Smooth muscle cell of bladder (primary cell): ENCODE measurements around the gene RAB4B. TPM values are rescaled to one million over a fixed set of nuclear protein-coding genes. Genes with fewer than 3 reads are reported as not detected.

ENCODE experiments used
- total RNA-seq: library from RNA; depleted of rRNA; stranded (reverse); fragments of >200 nt; gene quantifications from 2 replicates; pipeline ENCODE4 v1.2.3, GENCODE V29; 2014

Gene RAB4B, protein sequence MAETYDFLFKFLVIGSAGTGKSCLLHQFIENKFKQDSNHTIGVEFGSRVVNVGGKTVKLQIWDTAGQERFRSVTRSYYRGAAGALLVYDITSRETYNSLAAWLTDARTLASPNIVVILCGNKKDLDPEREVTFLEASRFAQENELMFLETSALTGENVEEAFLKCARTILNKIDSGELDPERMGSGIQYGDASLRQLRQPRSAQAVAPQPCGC
- total RNA-seq: 6.3 and 7.1 TPM in 2 replicates

DNA sequence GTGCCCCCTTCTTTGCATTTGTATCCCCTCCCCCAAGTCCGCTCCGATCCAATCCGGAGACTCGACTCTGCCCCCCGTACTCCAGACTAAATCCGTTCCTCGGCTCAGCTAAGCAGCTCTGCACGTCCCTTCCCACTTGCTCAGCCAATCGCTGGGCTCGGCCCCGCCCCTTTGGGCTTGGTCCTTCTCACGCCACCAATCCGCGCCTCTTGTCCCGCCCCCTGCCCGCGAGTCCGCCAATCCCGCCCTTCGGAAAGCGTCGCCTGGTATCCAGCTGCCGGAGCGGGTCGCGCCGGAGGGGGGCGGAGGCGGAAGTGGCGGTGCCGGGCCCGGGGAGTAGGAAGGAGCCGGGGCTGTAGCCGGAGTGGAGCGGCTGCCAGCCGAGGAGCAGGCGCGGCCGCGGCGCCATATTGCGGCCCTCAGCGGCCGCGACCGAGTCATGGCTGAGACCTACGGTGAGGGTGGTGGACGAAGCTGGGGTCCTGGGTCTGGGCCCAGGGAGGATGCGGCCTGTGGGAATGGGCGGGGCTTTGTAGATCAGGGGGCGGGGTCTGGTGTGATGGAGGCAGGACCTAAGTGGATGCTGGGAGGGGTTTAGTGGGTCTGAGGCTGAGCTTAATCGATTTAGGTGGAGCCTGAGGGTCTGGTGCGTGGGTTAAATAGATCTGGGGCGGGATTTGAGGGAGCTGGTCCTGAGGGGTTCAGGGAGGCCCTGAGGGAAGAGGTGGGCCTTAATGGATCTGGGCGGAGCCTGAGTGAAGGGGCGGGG, at the start of gene RAB4B:
RAB4B (plus strand) TSS at position 311 of the 769 bp plus-strand sequence; CDS start at position 440, 129 bp downstream.

DNA sequence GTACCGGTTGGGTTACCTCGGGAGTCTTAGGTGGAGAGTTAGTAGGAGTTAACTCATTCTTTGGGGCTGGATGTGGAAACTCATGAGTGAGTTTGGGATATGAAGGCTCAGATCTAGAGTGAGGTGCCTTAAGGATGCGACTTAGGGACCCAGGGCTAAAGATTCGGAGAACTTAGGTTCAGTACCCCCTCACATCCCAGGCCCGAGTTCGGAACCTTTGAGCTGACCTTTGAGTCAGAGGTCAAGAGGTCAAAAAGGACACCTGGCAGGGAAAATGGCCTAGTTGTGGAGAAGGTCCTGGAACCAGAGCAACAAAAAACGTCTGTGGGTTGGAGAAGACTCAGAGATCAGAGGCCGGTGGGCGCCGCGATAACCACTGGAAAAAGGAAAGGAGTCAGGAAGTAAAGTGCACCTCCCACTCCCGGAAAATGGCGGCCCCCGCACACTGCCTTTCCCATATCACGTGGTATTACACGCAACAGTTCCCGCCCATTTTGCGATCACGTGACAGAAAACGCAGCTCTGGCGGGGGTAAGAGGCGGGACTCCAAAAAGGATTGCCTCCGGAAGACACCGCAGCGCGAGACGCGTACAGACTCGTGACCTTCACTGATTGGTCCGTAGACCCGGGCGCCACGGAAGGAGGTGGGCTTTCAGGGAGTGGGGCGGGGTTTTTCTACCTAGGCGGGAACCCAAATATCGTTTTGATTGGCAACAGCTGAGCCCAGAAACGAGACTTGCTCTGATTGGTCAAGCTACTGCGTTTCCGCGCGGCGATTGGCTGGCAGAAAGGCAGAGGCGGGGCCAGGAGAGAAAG, 27.8 kb upstream of the RAB4B start, which contains the start of gene ACTMAP:
ACTMAP (minus strand) TSS at position 420 of the 816 bp plus-strand sequence. CDS start 674 bp downstream, outside the sequence.

DNA sequence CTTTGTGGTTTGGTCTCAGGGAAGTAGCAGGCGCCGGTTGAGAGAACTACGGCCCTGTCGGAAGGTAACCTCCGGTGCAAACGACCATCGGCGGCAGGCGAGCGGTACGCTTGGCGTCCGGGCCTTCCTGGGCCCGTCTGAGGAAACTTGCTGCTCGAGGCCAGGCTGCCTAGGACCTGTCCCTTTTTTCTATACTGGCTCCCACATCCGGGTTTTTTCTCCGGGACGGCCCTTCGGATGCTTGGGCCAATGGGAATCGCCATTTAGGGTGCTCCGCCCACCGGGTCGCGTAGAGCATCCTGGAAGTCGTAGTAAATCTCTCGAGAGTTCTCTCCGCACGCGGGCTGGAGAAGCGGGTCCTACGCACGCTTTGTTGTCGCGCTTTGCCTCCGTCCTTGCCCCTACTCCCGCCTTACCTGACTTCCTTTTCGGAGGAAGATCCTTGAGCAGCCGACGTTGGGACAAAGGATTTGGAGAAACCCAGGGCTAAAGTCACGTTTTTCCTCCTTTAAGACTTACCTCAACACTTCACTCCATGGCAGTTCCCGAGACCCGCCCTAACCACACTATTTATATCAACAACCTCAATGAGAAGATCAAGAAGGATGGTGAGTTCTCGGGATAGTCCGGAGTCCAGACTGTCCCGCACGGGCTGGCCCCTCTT, 27.0 kb upstream of the RAB4B start, which contains the start of gene SNRPA:
SNRPA (plus strand) TSS at position 330 of the 664 bp plus-strand sequence; CDS start at position 536, 206 bp downstream.

DNA sequence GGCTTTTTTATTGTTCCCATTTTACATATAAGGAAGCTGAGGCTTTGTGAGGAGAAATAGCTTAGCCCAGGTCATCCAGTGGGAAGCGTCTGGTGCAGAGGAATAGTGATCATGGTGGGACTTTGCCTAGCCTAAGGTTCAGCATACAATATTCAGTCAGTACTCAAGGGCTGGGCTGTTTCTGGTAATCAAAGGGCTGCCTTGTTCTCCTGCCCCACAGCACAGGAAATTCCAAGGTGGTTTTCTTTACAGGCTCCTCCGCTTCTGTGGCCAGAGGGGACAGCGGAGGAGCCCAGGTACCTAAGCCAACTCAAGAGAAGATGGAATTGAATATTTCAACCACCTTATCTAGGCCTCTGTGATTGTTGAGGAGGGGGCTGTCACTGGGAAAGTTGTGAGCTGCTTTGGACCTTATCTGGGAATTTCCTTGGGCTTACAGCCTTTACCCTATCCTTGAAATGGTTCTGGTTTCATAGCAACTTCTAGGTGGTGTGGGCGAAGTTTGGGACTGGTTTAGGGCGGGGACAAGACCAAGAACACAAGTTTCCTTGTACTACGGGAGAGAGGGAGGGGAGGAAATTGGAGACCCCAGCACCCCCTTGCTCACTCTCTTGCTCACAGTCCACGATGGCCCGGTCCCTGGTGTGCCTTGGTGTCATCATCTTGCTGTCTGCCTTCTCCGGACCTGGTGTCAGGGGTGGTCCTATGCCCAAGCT, 3.0 kb upstream of the RAB4B start, which contains the start of gene MIA:
MIA (plus strand) TSS at position 606 of the 716 bp plus-strand sequence; CDS start at position 628, 22 bp downstream.

DNA sequence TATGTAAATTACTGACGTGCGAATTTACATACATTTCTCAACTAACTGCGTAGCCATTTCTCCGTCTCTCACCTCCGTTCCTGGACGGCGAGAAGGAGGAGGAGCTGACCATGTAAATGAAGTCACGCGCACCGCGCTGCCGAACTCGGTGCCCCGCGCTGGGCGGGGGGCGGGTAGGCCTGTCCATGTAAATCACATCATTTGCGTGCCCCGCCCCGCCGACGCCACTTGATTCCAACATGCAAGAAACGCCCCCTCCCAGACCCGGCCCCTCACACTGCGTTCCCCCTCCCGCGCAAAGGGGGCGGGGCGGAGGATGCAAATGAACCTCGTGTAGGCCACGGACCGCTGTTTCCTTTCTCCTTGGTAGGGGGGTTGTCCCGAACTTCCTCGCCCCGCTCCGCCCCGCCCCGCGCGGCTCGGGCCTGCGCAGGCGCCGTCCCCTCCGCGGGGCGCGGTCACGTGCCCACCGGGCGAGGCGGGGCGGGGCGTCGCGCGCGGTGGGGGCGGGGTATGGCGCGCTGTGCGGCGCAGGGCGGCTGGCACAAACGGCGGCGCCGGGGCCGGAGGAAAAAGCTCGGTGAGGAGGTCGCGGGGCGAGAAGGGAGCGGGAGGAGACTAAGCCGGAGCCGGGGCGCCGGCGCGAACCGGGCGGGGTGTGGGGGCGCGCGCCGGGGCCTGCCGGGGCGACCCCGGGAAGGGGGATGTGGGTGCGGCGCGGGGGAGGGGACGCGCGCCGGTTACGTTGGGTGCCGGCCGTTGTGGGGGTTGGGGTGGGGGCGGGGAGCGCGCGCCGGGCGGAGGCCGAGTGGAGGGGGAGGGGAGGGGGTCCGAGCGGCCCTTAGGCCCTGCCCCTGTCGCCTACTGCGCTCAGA, 20.9 kb downstream of the RAB4B start, which contains the start of gene EGLN2:
EGLN2 (plus strand) TSS at position 509 of the 875 bp plus-strand sequence. CDS start 1,382 bp downstream, outside the sequence.

Other genes starting within 250 kb of the RAB4B start
- gene SHKBP1, start 201.4 kb upstream of the RAB4B start, total RNA-seq: 13.5 and 17.2 TPM in 2 replicates
- 20.1 and 36.6 TPM in 2 replicates for gene LTBP4, start 176.9 kb upstream of the RAB4B start, total RNA-seq
- 12.9 and 19.4 TPM in 2 replicates for gene NUMBL, start 87.6 kb upstream of the RAB4B start, total RNA-seq
- 28.5 and 36.7 TPM in 2 replicates for gene COQ8B, start 61.4 kb upstream of the RAB4B start, total RNA-seq
- 10.5 and 12.6 TPM in 2 replicates for gene ITPKC, start 61.1 kb upstream of the RAB4B start, total RNA-seq
- gene ACTMAP, start 27.8 kb upstream of the RAB4B start, total RNA-seq: 0.37 and 0.57 TPM in 2 replicates
- gene SNRPA, start 27.0 kb upstream of the RAB4B start, total RNA-seq: 33.3 and 61.4 TPM in 2 replicates
- gene MIA, start 2.7 kb upstream of the RAB4B start, total RNA-seq: 0.18 TPM in 1 of 2 replicates, not detected in the other
- gene EGLN2, start 20.9 kb downstream of the RAB4B start, total RNA-seq: 70.5 and 73.9 TPM in 2 replicates
- gene CYP2A6, start 72.2 kb downstream of the RAB4B start, total RNA-seq: not detected in 2 replicates
- not detected in 2 replicates for gene CYP2A7, start 104.0 kb downstream of the RAB4B start, total RNA-seq
- gene CYP2B6, start 213.0 kb downstream of the RAB4B start, total RNA-seq: not detected in 2 replicates